Neural cell (in vitro differentiated cells): ENCODE measurements around the gene OLFM1. TPM values are rescaled to one million over a fixed set of nuclear protein-coding genes. Genes with fewer than 3 reads are reported as not detected.

Experiments used
- H2AFZ ChIP-seq: fragments of 200-600, 300-800 bp; sonication (generic), shearing (Covaris generic); 2 replicates; pipeline ENCODE4 v1.6.0; 2014; ENCODE audit warnings: low read depth, mild to moderate bottlenecking, antibody characterized with exemption, low read length, moderate library complexity
- H3F3A ChIP-seq: fragments of 200-600 bp; shearing (Covaris generic); 2 replicates; pipeline ENCODE4 v1.6.1; 2016; ENCODE audit warnings: mild to moderate bottlenecking, moderate library complexity, mixed read lengths, antibody characterized with exemption, low read length; ENCODE audit not compliant: insufficient read depth, poor library complexity, severe bottlenecking
- H3K27ac ChIP-seq: fragments of 200-600, 300-800 bp; sonication (generic), shearing (Covaris generic); 2 replicates; pipeline ENCODE4 v1.5.1; 2014; ENCODE audit warnings: mild to moderate bottlenecking, low read length, moderate library complexity
- H3K27me3 ChIP-seq: fragments of 300-800, 200-600 bp; sonication (generic), shearing (Covaris generic); 2 replicates; pipeline ENCODE4 v1.6.0; 2014; ENCODE audit warnings: mild to moderate bottlenecking, low read depth, low read length, moderate library complexity; ENCODE audit not compliant: insufficient read depth
- H3K36me3 ChIP-seq: fragments of 300-800, 200-600 bp; sonication (generic), shearing (Covaris generic); 2 replicates; pipeline ENCODE4 v1.5.1; 2014; ENCODE audit warnings: mild to moderate bottlenecking, antibody characterized with exemption, low read length, moderate library complexity; ENCODE audit not compliant: insufficient read depth
- H3K4me2 ChIP-seq: fragments of 300-800, 200-600 bp; sonication (generic), shearing (Covaris generic); 2 replicates; pipeline ENCODE4 v1.6.0; 2014; ENCODE audit warnings: mild to moderate bottlenecking, low read length
- H3K4me3 ChIP-seq: fragments of 300-800, 200-600 bp; sonication (generic), shearing (Covaris generic); 2 replicates; pipeline ENCODE4 v1.5.1; 2014; ENCODE audit warnings: mild to moderate bottlenecking, low read length, moderate library complexity
- H3K79me2 ChIP-seq: fragments of 200-600 bp; shearing (Covaris generic); replicated peaks from 2 replicates; pipeline ENCODE4 v1.6.0; 2014; ENCODE audit warnings: mild to moderate bottlenecking, low read length, moderate library complexity; ENCODE audit not compliant: insufficient read depth
- H3K9ac ChIP-seq: fragments of 300-800, 200-600 bp; sonication (generic), shearing (Covaris generic); 2 replicates; pipeline ENCODE4 v1.6.1; 2016; ENCODE audit warnings: mild to moderate bottlenecking, low read length, mixed read lengths
- H3K9me2 ChIP-seq: fragments of 200-600 bp; shearing (Covaris generic); 2 replicates; pipeline ENCODE4 v1.6.1; 2016; ENCODE audit warnings: mild to moderate bottlenecking, low read length, mixed read lengths; ENCODE audit not compliant: insufficient read depth
- H3K9me3 ChIP-seq: fragments of 200-600, 300-800 bp; sonication (generic), shearing (Covaris generic); 2 replicates; pipeline ENCODE4 v1.6.1; 2016; ENCODE audit warnings: mild to moderate bottlenecking, mixed run types, low read length, moderate library complexity, mixed read lengths
- H4K20me1 ChIP-seq: fragments of 200-600 bp; shearing (Covaris generic); 2 replicates; pipeline ENCODE4 v1.6.1; 2016; ENCODE audit warnings: mild to moderate bottlenecking, mixed run types; ENCODE audit not compliant: insufficient read depth
- EP300 ChIP-seq: fragments of 450-650 bp; conservative IDR thresholded peaks from 2 replicates; pipeline ENCODE4 v1.6.1; 2014; ENCODE audit warnings: antibody characterized with exemption, mild to moderate bottlenecking, moderate library complexity; ENCODE audit not compliant: poor library complexity, severe bottlenecking
- EZH2 ChIP-seq: fragments of 200-600, 300-800 bp; shearing (Covaris generic), sonication (generic); IDR thresholded peaks from 2 replicates; pipeline ENCODE4 v1.6.1; 2014; ENCODE audit warnings: antibody characterized with exemption, low read length, borderline replicate concordance, mild to moderate bottlenecking; ENCODE audit not compliant: insufficient read depth, poor library complexity, severe bottlenecking
- MXI1 ChIP-seq: fragments of 450-650 bp; conservative IDR thresholded peaks from 2 replicates; pipeline ENCODE4 v1.6.1; 2014; ENCODE audit warnings: antibody characterized with exemption, mild to moderate bottlenecking; ENCODE audit not compliant: poor library complexity, severe bottlenecking
- POLR2AphosphoS5 ChIP-seq: IDR thresholded peaks from 2 replicates; pipeline ENCODE4 v1.6.1; 2012
- RAD21 ChIP-seq: fragments of 450-650 bp; conservative IDR thresholded peaks from 2 replicates; pipeline ENCODE4 v1.6.1; 2014; ENCODE audit warnings: antibody characterized with exemption, mild to moderate bottlenecking, moderate library complexity
- REST ChIP-seq: IDR thresholded peaks from 2 replicates; pipeline ENCODE4 v1.6.1; 2012; ENCODE audit warnings: borderline replicate concordance
- SMC3 ChIP-seq: fragments of 450-650 bp; conservative IDR thresholded peaks from 2 replicates; pipeline ENCODE4 v1.6.1; 2014; ENCODE audit warnings: antibody characterized with exemption, mild to moderate bottlenecking, moderate library complexity; ENCODE audit not compliant: poor library complexity
- TAF1 ChIP-seq: IDR thresholded peaks from 2 replicates; pipeline ENCODE4 v1.6.1; 2012; ENCODE audit warnings: low read depth
- polyA plus RNA-seq: library from polyadenylated mRNA; depleted of rRNA; stranded (reverse); fragments of >200 nt; gene quantifications from 2 replicates; pipeline ENCODE4 v1.2.3, GENCODE V29; 2014
- TF ChIP-seq, protein P1 (sequence below): fragments of 450-650 bp; IDR thresholded peaks from 2 replicates; pipeline ENCODE4 v1.5.1; 2014; ENCODE audit warnings: antibody characterized with exemption, mild to moderate bottlenecking, moderate library complexity; ENCODE audit not compliant: poor library complexity, severe bottlenecking

Gene OLFM1
- polyA plus RNA-seq, 1 donor from 2014 or later, result 102 TPM

GRCh38 chr9:135056541-135056940 is 30.9 kb upstream of the OLFM1 start:
- no peaks in the 10 kb centered on the region for H3K9me2 ChIP-seq
- no peak overlapping the region for H3K9ac ChIP-seq
- H3K36me3 ChIP-seq, result no peaks in the 10 kb centered on the region
- H3K79me2 ChIP-seq, result no peaks in the 10 kb centered on the region
- H3K4me2 ChIP-seq, result no peak overlapping the region
- TF ChIP-seq EP300 (no peak), POLR2AphosphoS5 (no peak), REST (no peak), MXI1 (no peak), RAD21 (no peak), EZH2 (no peak), SMC3 (no peak), TAF1 (no peak)
- TF ChIP-seq, protein P1, sequence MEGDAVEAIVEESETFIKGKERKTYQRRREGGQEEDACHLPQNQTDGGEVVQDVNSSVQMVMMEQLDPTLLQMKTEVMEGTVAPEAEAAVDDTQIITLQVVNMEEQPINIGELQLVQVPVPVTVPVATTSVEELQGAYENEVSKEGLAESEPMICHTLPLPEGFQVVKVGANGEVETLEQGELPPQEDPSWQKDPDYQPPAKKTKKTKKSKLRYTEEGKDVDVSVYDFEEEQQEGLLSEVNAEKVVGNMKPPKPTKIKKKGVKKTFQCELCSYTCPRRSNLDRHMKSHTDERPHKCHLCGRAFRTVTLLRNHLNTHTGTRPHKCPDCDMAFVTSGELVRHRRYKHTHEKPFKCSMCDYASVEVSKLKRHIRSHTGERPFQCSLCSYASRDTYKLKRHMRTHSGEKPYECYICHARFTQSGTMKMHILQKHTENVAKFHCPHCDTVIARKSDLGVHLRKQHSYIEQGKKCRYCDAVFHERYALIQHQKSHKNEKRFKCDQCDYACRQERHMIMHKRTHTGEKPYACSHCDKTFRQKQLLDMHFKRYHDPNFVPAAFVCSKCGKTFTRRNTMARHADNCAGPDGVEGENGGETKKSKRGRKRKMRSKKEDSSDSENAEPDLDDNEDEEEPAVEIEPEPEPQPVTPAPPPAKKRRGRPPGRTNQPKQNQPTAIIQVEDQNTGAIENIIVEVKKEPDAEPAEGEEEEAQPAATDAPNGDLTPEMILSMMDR, result no peak
- H3K27ac ChIP-seq, result no peak overlapping the region
- no peak overlapping the region for H3K4me3 ChIP-seq
- no peaks in the 10 kb centered on the region for H3K9me3 ChIP-seq
- no peaks in the 10 kb centered on the region for H4K20me1 ChIP-seq
- no peaks in the 10 kb centered on the region for H3F3A ChIP-seq
- no peaks in the 10 kb centered on the region for H3K27me3 ChIP-seq
- no peak overlapping the region for H2AFZ ChIP-seq

GRCh38 chr9:135060461-135061116 is 26.9 kb upstream of the OLFM1 start:
- TF ChIP-seq RAD21 (no peak), MXI1 (no peak), POLR2AphosphoS5 (no peak), SMC3 (no peak), REST (no peak), EZH2 (no peak), EP300 (no peak), TAF1 (no peak)
- TF ChIP-seq, protein P1, result no peak
- Histone ChIP-seq H3K9me3 (no peaks in the 10 kb centered on the region), H4K20me1 (no peaks in the 10 kb centered on the region), H2AFZ (no peak overlapping the region), H3K4me2 (no peak overlapping the region), H3F3A (no peaks in the 10 kb centered on the region), H3K36me3 (no peaks in the 10 kb centered on the region), H3K79me2 (no peaks in the 10 kb centered on the region), H3K27ac (no peak overlapping the region), H3K9ac (no peak overlapping the region), H3K27me3 (no peaks in the 10 kb centered on the region), H3K4me3 (no peak overlapping the region), H3K9me2 (no peaks in the 10 kb centered on the region)
